ENCODE data around the gene ANXA2R. TPM values are rescaled to one million over a fixed set of nuclear protein-coding genes. Genes with fewer than 3 reads are reported as not detected.

The ANXA2R gene
- total and polyA plus RNA-seq, 9 of the 15 experiments (the other 6 are each of a cell fraction or from before 2014, with no cell fraction given): 2.1 to 4.8 (median 3.4) TPM

- TF ChIP-seq, protein P1, sequence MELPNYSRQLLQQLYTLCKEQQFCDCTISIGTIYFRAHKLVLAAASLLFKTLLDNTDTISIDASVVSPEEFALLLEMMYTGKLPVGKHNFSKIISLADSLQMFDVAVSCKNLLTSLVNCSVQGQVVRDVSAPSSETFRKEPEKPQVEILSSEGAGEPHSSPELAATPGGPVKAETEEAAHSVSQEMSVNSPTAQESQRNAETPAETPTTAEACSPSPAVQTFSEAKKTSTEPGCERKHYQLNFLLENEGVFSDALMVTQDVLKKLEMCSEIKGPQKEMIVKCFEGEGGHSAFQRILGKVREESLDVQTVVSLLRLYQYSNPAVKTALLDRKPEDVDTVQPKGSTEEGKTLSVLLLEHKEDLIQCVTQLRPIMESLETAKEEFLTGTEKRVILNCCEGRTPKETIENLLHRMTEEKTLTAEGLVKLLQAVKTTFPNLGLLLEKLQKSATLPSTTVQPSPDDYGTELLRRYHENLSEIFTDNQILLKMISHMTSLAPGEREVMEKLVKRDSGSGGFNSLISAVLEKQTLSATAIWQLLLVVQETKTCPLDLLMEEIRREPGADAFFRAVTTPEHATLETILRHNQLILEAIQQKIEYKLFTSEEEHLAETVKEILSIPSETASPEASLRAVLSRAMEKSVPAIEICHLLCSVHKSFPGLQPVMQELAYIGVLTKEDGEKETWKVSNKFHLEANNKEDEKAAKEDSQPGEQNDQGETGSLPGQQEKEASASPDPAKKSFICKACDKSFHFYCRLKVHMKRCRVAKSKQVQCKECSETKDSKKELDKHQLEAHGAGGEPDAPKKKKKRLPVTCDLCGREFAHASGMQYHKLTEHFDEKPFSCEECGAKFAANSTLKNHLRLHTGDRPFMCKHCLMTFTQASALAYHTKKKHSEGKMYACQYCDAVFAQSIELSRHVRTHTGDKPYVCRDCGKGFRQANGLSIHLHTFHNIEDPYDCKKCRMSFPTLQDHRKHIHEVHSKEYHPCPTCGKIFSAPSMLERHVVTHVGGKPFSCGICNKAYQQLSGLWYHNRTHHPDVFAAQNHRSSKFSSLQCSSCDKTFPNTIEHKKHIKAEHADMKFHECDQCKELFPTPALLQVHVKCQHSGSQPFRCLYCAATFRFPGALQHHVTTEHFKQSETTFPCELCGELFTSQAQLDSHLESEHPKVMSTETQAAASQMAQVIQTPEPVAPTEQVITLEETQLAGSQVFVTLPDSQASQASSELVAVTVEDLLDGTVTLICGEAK (IDR thresholded peaks at IDR 0.05): peak; percentile 59
- TF ChIP-seq, protein P1 (CRISPR knock-in tag; IDR thresholded peaks at IDR 0.05): no peak
- peak; percentile 75; the same call in 1 of the 2 replicates for TF ChIP-seq FOXP4 (CRISPR knock-in tag; IDR thresholded peaks at IDR 0.05; ENCODE audit: borderline replicate concordance)
- TF ChIP-seq KAT2B (IDR thresholded peaks at IDR 0.05; ENCODE audit: low read depth, low read length): no peak
- peak; percentile 24; the same call in 1 of the 2 replicates for TF ChIP-seq KLF13 (tag; IDR thresholded peaks at IDR 0.05; ENCODE audit: borderline replicate concordance, low read depth)
- TF ChIP-seq HLTF (IDR thresholded peaks at IDR 0.05): no peak; the same call in 1 of the 2 replicates
- no peak for TF ChIP-seq HNRNPK (IDR thresholded peaks at IDR 0.05; ENCODE audit: low read depth, low read length, poor library complexity, severe bottlenecking)
- TF ChIP-seq COPS2 (conservative IDR thresholded peaks at IDR 0.05): no peak
- no peak for TF ChIP-seq ATF4 (CRISPR knock-in tag; IDR thresholded peaks at IDR 0.05)
- no peak for TF ChIP-seq FOXP1 (CRISPR knock-in tag; IDR thresholded peaks at IDR 0.05)
- no peak for TF ChIP-seq ZNF75A (CRISPR knock-in tag; IDR thresholded peaks at IDR 0.05)
- TF ChIP-seq MTF1 (CRISPR knock-in tag; IDR thresholded peaks at IDR 0.05; ENCODE audit: borderline replicate concordance): no peak
- TF ChIP-seq ZNF77 (CRISPR knock-in tag; IDR thresholded peaks at IDR 0.05): no peak
- TF ChIP-seq MLX (CRISPR knock-in tag; conservative IDR thresholded peaks at IDR 0.05): no peak
Observed at GRCh38 chr5:43040287-43041098, at the start of gene ANXA2R (continued).

All from K562 (cell line).